DOHH2 (cell line): ENCODE data around the gene PKP4.
"Not testable (repeated sequence)": the region's sequence is repeated elsewhere in the genome, so short reads cannot be mapped to it uniquely, and the experiment has no call there.

Experiments
- EZH2phosphoT487 ChIP-seq: fragments of 200-600 bp; sonication (generic); IDR thresholded peaks from 2 replicates; pipeline ENCODE4 v1.6.1; 2017; ENCODE audit warnings: borderline replicate concordance, mild to moderate bottlenecking, antibody characterized with exemption, low read length, moderate library complexity, mixed read lengths
- TF ChIP-seq, protein P1 (sequence below): fragments of 200-600 bp; sonication (generic); IDR thresholded peaks from one replicate; pipeline ENCODE4 v1.5.1; 2014; ENCODE audit warnings: antibody characterized with exemption, mild to moderate bottlenecking, low read depth, low read length; ENCODE audit not compliant: poor library complexity, severe bottlenecking

DNA sequence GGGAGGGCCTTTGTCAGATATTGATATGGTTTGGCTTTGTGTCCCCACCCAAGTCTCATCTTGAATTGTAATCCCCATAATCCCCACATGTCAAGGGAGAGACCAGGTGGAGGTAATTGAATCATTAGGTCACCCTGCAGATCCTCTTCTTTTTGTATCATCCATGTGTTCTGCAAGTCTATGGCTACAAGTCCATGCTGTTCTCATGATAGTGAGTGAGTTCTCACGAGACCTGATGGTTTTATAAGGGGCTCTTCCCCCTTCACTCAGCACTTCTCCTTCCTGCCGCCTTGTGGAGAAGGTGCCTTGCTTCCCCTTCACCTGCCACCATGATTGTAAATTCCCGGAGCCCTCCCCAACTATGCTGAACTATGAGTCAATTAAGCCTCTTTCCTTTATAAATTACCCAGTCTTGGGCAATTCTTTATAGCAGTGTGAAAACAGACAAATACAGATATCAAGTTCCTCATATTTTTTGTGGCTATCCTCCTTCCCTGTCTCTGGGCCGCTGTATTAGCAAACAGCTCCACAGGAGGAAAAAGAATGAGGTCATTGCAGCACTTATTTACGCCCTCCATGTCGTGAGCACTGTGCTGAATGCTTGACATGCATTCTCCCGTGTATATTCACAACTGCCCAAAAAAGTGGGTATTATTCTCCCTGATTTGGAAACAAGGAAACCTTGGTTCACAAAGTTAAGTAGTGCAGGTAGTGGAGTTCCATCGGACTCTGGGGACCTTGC, 248.1 kb downstream of the PKP4 start:
- TF ChIP-seq, protein P1, sequence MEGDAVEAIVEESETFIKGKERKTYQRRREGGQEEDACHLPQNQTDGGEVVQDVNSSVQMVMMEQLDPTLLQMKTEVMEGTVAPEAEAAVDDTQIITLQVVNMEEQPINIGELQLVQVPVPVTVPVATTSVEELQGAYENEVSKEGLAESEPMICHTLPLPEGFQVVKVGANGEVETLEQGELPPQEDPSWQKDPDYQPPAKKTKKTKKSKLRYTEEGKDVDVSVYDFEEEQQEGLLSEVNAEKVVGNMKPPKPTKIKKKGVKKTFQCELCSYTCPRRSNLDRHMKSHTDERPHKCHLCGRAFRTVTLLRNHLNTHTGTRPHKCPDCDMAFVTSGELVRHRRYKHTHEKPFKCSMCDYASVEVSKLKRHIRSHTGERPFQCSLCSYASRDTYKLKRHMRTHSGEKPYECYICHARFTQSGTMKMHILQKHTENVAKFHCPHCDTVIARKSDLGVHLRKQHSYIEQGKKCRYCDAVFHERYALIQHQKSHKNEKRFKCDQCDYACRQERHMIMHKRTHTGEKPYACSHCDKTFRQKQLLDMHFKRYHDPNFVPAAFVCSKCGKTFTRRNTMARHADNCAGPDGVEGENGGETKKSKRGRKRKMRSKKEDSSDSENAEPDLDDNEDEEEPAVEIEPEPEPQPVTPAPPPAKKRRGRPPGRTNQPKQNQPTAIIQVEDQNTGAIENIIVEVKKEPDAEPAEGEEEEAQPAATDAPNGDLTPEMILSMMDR: not testable (repeated sequence)
- not testable (repeated sequence) for TF ChIP-seq EZH2phosphoT487
